Cardiac muscle cell (in vitro differentiated cells and primary cell): ENCODE data around the gene MYOM3. TPM values are rescaled to one million over a fixed set of nuclear protein-coding genes. Genes with fewer than 3 reads are reported as not detected.

Source experiments
- DNase-seq, 2 donors: peaks; one replicate each; pipeline versions ENCODE4 v3.0.0 to v3.0.0-alpha.2; 2010 to 2017; ENCODE audit warnings: low read depth in 1 of 2, low spot score in 1 of 2
- H3K27ac ChIP-seq: fragments of 200-600 bp; sonication (generic); 2 replicates; pipeline ENCODE4 v1.5.1; 2016
- H3K27me3 ChIP-seq: fragments of 200-600 bp; sonication (generic); 2 replicates; pipeline ENCODE4 v1.6.0; 2016; ENCODE audit warnings: control low read depth
- H3K36me3 ChIP-seq: fragments of 200-600 bp; sonication (generic); 2 replicates; pipeline ENCODE4 v1.5.1; 2016; ENCODE audit warnings: control low read depth
- H3K4me1 ChIP-seq: fragments of 200-600 bp; sonication (generic); 2 replicates; pipeline ENCODE4 v1.8.1; 2017; ENCODE audit warnings: low read depth, mild to moderate bottlenecking, mixed run types
- H3K4me3 ChIP-seq: fragments of 200-600 bp; sonication (generic); 2 replicates; pipeline ENCODE4 v1.5.1; 2016; ENCODE audit warnings: mild to moderate bottlenecking
- H3K9me3 ChIP-seq: fragments of 200-600 bp; sonication (generic); 2 replicates; pipeline ENCODE4 v1.5.1; 2017; ENCODE audit warnings: low read depth, mild to moderate bottlenecking, control low read depth
- polyA plus RNA-seq: library from polyadenylated mRNA; unstranded; fragments of >200 nt; fragmentation: Nextera tagmentation; extraction: Ambion mirVana; gene quantifications from 2 replicates; pipeline ENCODE4 v1.2.1, GENCODE V29; 2016
- total RNA-seq: library from RNA; depleted of rRNA; stranded (reverse); fragments of >200 nt; gene quantifications from 2 replicates; pipeline ENCODE4 v1.2.3, GENCODE V29; 2016
- TF ChIP-seq, protein P1 (sequence below): IDR thresholded peaks from 2 replicates; pipeline ENCODE4 v1.5.1; 2012; ENCODE audit warnings: low read depth, mild to moderate bottlenecking, low read length

The MYOM3 gene
- total and polyA plus RNA-seq, 2 experiments from 2014 or later: 0.71 TPM; not detected in 1

DNA sequence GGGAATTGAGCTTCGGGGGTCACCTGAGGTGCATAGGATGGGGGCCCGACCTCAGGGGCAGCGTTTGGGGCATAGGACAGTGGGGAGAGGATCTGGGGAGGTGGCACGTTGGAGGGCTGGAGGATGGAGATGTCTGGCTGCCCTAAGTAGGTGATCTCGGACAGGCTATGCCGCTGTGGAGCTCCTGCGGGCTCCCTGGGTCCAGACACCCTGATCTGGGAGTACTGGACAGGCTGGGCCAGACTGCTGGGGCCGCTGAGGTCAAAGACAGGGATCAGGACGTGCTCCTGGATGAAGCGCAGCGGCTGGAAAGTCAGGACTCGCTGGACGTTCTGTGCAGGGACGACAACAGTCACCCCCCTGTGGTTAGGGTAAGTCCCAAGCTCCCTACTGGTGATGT lies 9.5 kb upstream of the MYOM3 start:
- H3K4me1 ChIP-seq: no peaks in the 10 kb centered on the region
- H3K4me3 ChIP-seq: no peak overlapping the region
- DNase-seq: no peak
- no peak overlapping the region for H3K27ac ChIP-seq
- H3K36me3 ChIP-seq: no peaks in the 10 kb centered on the region
- no peaks in the 10 kb centered on the region for H3K9me3 ChIP-seq
- no peaks in the 10 kb centered on the region for H3K27me3 ChIP-seq
- TF ChIP-seq, protein P1, sequence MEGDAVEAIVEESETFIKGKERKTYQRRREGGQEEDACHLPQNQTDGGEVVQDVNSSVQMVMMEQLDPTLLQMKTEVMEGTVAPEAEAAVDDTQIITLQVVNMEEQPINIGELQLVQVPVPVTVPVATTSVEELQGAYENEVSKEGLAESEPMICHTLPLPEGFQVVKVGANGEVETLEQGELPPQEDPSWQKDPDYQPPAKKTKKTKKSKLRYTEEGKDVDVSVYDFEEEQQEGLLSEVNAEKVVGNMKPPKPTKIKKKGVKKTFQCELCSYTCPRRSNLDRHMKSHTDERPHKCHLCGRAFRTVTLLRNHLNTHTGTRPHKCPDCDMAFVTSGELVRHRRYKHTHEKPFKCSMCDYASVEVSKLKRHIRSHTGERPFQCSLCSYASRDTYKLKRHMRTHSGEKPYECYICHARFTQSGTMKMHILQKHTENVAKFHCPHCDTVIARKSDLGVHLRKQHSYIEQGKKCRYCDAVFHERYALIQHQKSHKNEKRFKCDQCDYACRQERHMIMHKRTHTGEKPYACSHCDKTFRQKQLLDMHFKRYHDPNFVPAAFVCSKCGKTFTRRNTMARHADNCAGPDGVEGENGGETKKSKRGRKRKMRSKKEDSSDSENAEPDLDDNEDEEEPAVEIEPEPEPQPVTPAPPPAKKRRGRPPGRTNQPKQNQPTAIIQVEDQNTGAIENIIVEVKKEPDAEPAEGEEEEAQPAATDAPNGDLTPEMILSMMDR: no peak

DNA sequence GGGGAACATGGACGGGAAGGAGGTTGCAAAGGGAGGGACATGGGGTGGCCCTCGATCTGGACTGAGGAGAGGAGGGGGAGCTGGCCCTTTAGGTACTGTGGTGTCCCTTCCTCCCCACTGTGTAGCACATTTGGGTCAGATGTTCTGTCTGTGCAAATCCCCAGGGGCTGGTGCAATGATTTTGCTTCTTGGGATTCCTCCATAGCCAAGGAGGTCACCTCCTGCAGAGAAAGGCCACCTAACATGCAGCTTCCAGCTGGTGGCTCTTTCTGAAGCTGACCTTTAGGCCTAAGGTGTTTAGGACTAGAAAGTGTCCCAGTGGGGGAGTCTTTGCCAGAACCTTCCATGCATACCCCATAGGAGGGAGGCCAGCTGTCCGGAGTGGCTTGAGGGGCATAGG lies 9.0 kb upstream of the MYOM3 start:
- no peaks in the 10 kb centered on the region for H3K4me1 ChIP-seq
- TF ChIP-seq, protein P1: no peak
- no peak for DNase-seq

DNA sequence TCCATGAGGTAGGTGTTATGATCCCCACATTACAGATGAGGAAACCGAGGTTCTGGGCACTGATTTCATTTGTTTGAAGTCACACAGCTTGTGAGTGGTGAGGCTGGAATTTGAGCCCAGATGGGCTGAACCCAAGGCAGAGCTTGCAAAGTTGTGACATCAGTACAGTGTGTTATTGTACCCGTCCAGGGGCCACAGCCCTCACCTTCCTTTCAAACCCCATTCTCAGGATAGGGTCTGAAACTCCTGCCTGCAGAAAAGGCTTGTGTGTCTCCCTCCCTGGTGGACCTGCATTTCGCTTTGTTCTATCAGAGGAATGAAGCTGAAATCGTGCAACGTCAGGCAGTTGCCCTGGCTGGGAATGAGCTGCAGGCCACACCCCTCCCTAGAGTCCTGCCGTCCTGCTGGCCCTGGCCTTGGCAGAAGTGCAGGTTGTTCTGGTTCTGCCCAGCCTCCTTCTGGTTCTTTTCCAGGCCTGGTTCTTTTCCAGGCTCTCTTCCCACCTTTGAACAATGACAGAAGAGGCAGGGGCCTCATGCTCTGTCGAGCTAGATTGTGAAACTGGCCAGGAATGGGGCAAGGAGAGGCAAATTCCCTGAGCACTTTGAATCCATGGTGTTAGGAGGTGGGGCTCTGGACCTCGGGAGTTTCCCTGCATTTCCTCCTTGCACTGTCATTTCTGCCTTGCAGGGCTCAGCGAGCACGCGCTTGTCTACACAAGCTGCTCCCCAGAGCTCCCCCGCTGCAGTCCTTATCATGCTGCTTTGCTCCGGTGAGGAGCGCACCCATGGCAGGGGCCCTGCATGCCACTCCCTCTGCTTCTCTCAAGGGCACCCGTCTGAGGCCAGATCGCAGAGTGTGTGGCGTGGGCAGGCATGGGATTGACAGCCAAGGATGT lies 8.2 kb upstream of the MYOM3 start:
- TF ChIP-seq, protein P1: no peak
- Histone ChIP-seq H3K27me3 (no peaks in the 10 kb centered on the region), H3K4me1 (no peaks in the 10 kb centered on the region), H3K36me3 (no peaks in the 10 kb centered on the region), H3K4me3 (no peak overlapping the region), H3K9me3 (no peaks in the 10 kb centered on the region), H3K27ac (no peak overlapping the region)
- peak in 1 of 2 donors; percentile 75 for DNase-seq

More for the DNA sequence above, 9.0 kb upstream of the MYOM3 start:
- Histone ChIP-seq H3K9me3 (no peaks in the 10 kb centered on the region), H3K27ac (no peak overlapping the region), H3K4me3 (no peak overlapping the region), H3K36me3 (no peaks in the 10 kb centered on the region), H3K27me3 (no peaks in the 10 kb centered on the region)

DNA sequence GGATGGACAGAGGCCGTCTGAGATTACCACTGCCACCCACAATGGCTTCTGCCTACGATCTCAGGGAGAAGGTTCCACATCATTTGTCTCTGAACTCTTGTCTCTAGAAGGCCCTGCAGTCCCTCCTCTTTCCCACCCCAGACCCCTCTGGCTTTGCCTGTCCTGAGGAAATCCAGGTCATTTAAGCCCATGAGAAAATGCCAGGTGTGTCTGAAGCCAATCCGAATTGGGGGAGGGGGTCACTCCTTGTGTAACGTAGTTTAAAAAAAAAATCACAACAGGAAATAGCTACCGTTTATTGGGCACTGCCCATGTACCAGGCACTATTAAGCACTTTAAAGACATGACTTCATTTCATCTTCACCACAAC lies 7.5 kb upstream of the MYOM3 start:
- H3K4me3 ChIP-seq: no peak overlapping the region
- no peaks in the 10 kb centered on the region for H3K9me3 ChIP-seq
- H3K27ac ChIP-seq: no peak overlapping the region
- no peaks in the 10 kb centered on the region for H3K36me3 ChIP-seq
- H3K27me3 ChIP-seq: no peaks in the 10 kb centered on the region
- H3K4me1 ChIP-seq: no peaks in the 10 kb centered on the region
- no peak for DNase-seq
- TF ChIP-seq, protein P1: no peak

DNA sequence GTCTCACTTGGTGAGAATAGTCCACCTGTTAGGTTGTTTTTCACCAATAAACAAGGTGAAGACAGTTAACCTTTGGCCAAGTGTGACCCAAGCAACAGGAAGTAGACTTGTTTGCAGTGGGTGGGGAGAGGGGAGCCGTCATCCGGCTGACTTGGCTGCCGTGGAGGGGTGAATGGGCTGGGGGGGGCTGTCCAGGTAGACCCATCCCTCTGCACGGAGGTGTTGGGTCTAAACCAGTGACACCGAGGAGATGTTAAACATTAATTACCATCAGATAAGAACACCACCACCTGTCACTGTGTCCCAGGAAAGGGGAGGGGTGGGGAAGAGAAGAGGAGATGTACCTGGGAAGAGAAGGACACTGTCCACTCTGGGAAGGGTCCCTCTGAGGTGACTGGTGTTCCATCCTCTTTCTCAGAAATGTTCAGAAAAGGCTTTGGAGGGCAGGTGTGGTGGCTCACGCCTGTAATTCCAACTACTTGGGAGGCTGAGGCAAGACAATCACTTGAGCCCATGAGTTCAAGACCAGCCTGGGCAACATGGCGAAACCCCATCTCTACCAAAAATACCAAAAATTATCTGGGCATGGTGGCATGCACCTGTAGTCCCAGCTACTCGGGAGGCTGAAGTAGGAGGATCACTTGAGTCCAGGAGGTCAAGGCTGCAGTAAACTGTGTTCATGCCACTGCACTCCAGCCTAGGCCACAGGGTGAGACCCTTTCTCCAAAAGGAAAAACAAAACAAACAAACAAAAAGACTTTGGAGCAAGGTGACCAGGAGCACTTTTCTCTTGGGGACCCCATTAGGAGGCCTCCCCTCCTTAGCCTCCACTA lies 6.7 kb upstream of the MYOM3 start:
- DNase-seq: no peak
- no peaks in the 10 kb centered on the region for H3K9me3 ChIP-seq
- H3K36me3 ChIP-seq: no peaks in the 10 kb centered on the region
- no peak overlapping the region for H3K27ac ChIP-seq
- TF ChIP-seq, protein P1: no peak
- H3K4me3 ChIP-seq: no peak overlapping the region
- no peaks in the 10 kb centered on the region for H3K4me1 ChIP-seq
- H3K27me3 ChIP-seq: no peaks in the 10 kb centered on the region
